ENCODE results near the gene WDFY4. TPM values are rescaled to one million over a fixed set of nuclear protein-coding genes. Genes with fewer than 3 reads are reported as not detected.

The WDFY4 gene
- total RNA-seq, 1 experiment from 2014 or later = 0.22 TPM

DNA sequence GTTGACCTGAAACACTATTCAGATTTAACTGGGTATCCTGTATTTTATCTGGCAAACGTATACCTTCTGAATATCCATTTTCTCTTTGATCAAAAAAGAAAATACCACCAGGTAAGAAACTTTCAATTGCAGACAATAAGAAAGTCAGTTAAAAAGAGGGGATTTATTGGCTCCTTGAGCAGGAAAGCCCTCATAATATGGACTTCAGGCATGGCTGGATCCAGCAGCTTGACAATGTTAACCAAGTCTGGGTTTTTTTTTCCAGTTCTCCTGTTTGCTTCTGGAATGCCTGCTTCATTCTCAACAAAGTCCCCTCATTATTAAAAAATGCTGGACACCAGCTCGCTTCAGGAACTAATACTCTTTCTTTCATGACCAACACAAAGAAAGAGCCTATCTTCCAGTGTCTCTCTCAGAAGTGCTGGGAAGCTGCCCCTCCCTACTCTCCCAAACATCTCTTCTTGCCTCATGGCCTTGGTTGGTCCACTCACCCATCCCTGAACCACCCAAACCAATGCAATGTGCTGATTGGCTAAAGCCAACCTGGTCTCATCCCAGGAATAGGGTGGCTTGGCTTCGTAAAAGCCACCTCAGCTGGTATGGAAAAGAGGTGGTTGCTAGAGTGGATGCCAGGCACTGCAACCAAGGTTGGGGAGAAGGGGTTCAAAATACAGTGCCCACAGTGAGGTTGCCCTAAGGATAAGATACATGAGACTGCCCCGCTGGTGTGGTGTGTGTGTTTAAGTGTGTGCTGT is 30.6 kb upstream of the WDFY4 start:
- ATAC-seq = no peak
- ChIA-PET CTCF (interaction anchor here (3.1 to 5.0 kb wide), 2 partner anchors 47 to 103 kb away, joined by 64 to 86 read pairs; partner anchors contain the start of gene ARHGAP22), RAD21 (ENCODE audit: low non-redundant PET in 1 of 2, low total read pairs in 2 of 2, uncharacterized antibody in 2 of 2, unreplicated experiment in 2 of 2) (no interaction called here), POLR2A (no interaction called here)
- no peak overlapping the region for H3K4me2 ChIP-seq (ENCODE audit: low read length)
- H3K9me3 ChIP-seq (ENCODE audit: control insufficient read depth in 1 of 2, insufficient read depth in 1 of 2, low read depth in 1 of 2, low read length in 2 of 2) = no peaks in the 10 kb centered on the region
- no peaks in the 10 kb centered on the region for H3K36me3 ChIP-seq (ENCODE audit: control insufficient read depth in 1 of 2, insufficient read depth in 2 of 2, low read length in 2 of 2)
- H3K27me3 ChIP-seq (ENCODE audit: insufficient read depth, low read length) = peaks cover 2% of the 10 kb centered on the region; the same call in 1 of the 2 replicates
- no peaks in the 10 kb centered on the region for H3K9me2 ChIP-seq (ENCODE audit: insufficient read depth)
- no peak overlapping the region for H3K4me3 ChIP-seq (replicated peaks in 1 of 2; ENCODE audit: low read depth in 1 of 2, low read length in 2 of 2)
- H3K9ac ChIP-seq (ENCODE audit: low read length) = no peak overlapping the region
- no peak for TF ChIP-seq JUND (IDR thresholded peaks at IDR 0.05)
- no peak for TF ChIP-seq CTCF (IDR thresholded peaks at IDR 0.05 in 2 of 3, conservative IDR thresholded peaks at IDR 0.05 in 1 of 3; ENCODE audit: borderline replicate concordance in 1 of 3, insufficient read depth in 1 of 3, low read depth in 2 of 3, low read length in 2 of 3)
- TF ChIP-seq TCF7L2 (IDR thresholded peaks at IDR 0.05; ENCODE audit: borderline replicate concordance, extremely low read depth, insufficient read depth, insufficient read length) = no peak
- TF ChIP-seq FOSL1 (IDR thresholded peaks at IDR 0.05; ENCODE audit: low read depth) = no peak
- no peak for TF ChIP-seq ELF1 (IDR thresholded peaks at IDR 0.05; ENCODE audit: borderline replicate concordance, low read depth)
- TF ChIP-seq, protein P1, sequence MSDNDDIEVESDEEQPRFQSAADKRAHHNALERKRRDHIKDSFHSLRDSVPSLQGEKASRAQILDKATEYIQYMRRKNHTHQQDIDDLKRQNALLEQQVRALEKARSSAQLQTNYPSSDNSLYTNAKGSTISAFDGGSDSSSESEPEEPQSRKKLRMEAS (IDR thresholded peaks at IDR 0.05) = no peak
- no peak for TF ChIP-seq EGR1 (IDR thresholded peaks at IDR 0.05; ENCODE audit: low read depth)
- TF ChIP-seq, protein P2, sequence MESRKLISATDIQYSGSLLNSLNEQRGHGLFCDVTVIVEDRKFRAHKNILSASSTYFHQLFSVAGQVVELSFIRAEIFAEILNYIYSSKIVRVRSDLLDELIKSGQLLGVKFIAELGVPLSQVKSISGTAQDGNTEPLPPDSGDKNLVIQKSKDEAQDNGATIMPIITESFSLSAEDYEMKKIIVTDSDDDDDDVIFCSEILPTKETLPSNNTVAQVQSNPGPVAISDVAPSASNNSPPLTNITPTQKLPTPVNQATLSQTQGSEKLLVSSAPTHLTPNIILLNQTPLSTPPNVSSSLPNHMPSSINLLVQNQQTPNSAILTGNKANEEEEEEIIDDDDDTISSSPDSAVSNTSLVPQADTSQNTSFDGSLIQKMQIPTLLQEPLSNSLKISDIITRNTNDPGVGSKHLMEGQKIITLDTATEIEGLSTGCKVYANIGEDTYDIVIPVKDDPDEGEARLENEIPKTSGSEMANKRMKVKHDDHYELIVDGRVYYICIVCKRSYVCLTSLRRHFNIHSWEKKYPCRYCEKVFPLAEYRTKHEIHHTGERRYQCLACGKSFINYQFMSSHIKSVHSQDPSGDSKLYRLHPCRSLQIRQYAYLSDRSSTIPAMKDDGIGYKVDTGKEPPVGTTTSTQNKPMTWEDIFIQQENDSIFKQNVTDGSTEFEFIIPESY (IDR thresholded peaks at IDR 0.05; ENCODE audit: extremely low read depth, insufficient replicate concordance, low read length) = no peak
- TF ChIP-seq ZFX (IDR thresholded peaks at IDR 0.05) = no peak
- no peak for TF ChIP-seq CEBPB (IDR thresholded peaks at IDR 0.05; ENCODE audit: low read depth)
- H3K79me2 ChIP-seq (ENCODE audit: insufficient read depth, low read length) = no peaks in the 10 kb centered on the region
- no peaks in the 10 kb centered on the region for H4K20me1 ChIP-seq (ENCODE audit: insufficient read depth)
- peaks cover 0 to 22% of the 10 kb centered on the region in 2 experiments; a peak in 2 of 4 replicates for H3K4me1 ChIP-seq (ENCODE audit: control insufficient read depth in 1 of 2, insufficient read depth in 2 of 2, low read length in 2 of 2)
- H2AFZ ChIP-seq (ENCODE audit: low read depth, low read length, poor library complexity, severe bottlenecking) = no peak overlapping the region
- no peak overlapping the region for H3K27ac ChIP-seq (ENCODE audit: low read depth, low read length)
- no TSS peak for BruUV-seq (replicated peaks)
- DNase-seq (ENCODE audit: low read depth, low spot score) = no peak
- intact Hi-C loops (cut with micrococcal nuclease) = loop anchor here (10.0 kb wide), 2 partner anchors 49 to 761 kb away; partner anchors contain the start of gene ARHGAP22
